ENCODE data around the gene ACSM2A. TPM values are rescaled to one million over a fixed set of nuclear protein-coding genes. Genes with fewer than 3 reads are reported as not detected.
"Not testable (repeated sequence)": the region's sequence is repeated elsewhere in the genome, so short reads cannot be mapped to it uniquely, and the experiment has no call there.

The ACSM2A gene
- total RNA-seq, 1 experiment from 2014 or later: not detected

- not testable (repeated sequence) for DNase-seq (ENCODE audit: low spot score)
These were observed 4.5 kb upstream of the ACSM2A start for GRCh38 chr16:20446652-20447393.

GRCh38 chr16:20453633-20454032 is 2.3 kb downstream of the ACSM2A start:
- not testable (repeated sequence) for DNase-seq (ENCODE audit: low spot score)

GRCh38 chr16:20459227-20459626 is 7.9 kb downstream of the ACSM2A start:
- not testable (repeated sequence) for DNase-seq (ENCODE audit: low spot score)

- not testable (repeated sequence) for DNase-seq (ENCODE audit: low spot score)
These were observed 9.0 kb downstream of the ACSM2A start for GRCh38 chr16:20460313-20460712.

GRCh38 chr16:20468954-20469353 is 17.6 kb downstream of the ACSM2A start:
- DNase-seq (ENCODE audit: low spot score): not testable (repeated sequence)

GRCh38 chr16:20469930-20470329 is 18.6 kb downstream of the ACSM2A start:
- DNase-seq (ENCODE audit: low spot score): not testable (repeated sequence)

GRCh38 chr16:20470732-20471131 is 19.4 kb downstream of the ACSM2A start:
- DNase-seq (ENCODE audit: low spot score): not testable (repeated sequence)

- DNase-seq (ENCODE audit: low spot score): not testable (repeated sequence)
These were observed 25.9 kb downstream of the ACSM2A start for GRCh38 chr16:20477188-20477744.

GRCh38 chr16:20483989-20484388 is 32.7 kb downstream of the ACSM2A start:
- DNase-seq (ENCODE audit: low spot score): not testable (repeated sequence)

- no peak for DNase-seq (ENCODE audit: low spot score)
These were observed 33.4 kb downstream of the ACSM2A start for GRCh38 chr16:20484726-20485125.

GRCh38 chr16:20485408-20485807 is 34.1 kb downstream of the ACSM2A start:
- DNase-seq (ENCODE audit: low spot score): no peak

- DNase-seq (ENCODE audit: low spot score): not testable (repeated sequence)
These were observed 39.7 kb downstream of the ACSM2A start for GRCh38 chr16:20490994-20491393.

GRCh38 chr16:20491448-20491847 is 40.1 kb downstream of the ACSM2A start:
- not testable (repeated sequence) for DNase-seq (ENCODE audit: low spot score)

GRCh38 chr16:20504418-20504817 is 53.1 kb downstream of the ACSM2A start:
- no peak for DNase-seq (ENCODE audit: low spot score)

- no peak for DNase-seq (ENCODE audit: low spot score)
These were observed 56.0 kb downstream of the ACSM2A start for GRCh38 chr16:20507280-20507679.

- DNase-seq (ENCODE audit: low spot score): no peak
These were observed 59.0 kb downstream of the ACSM2A start for GRCh38 chr16:20510323-20510722.

GRCh38 chr16:20515688-20516090 is 64.4 kb downstream of the ACSM2A start:
- no peak for DNase-seq (ENCODE audit: low spot score)

- DNase-seq (ENCODE audit: low spot score): no peak
These were observed 65.8 kb downstream of the ACSM2A start for GRCh38 chr16:20517149-20517548.

- DNase-seq (ENCODE audit: low spot score): no peak
These were observed 67.9 kb downstream of the ACSM2A start for GRCh38 chr16:20519231-20519630.

GRCh38 chr16:20520103-20520502 is 68.8 kb downstream of the ACSM2A start:
- no peak for DNase-seq (ENCODE audit: low spot score)

- not testable (repeated sequence) for DNase-seq (ENCODE audit: low spot score)
These were observed 80.5 kb downstream of the ACSM2A start for GRCh38 chr16:20531795-20532194.

- not testable (repeated sequence) for DNase-seq (ENCODE audit: low spot score)
These were observed 81.0 kb downstream of the ACSM2A start for GRCh38 chr16:20532284-20532792.

GRCh38 chr16:20536669-20537068 is 85.3 kb downstream of the ACSM2A start:
- DNase-seq (ENCODE audit: low spot score): not testable (repeated sequence)
